HG03342 (cell line): ENCODE results near the gene PANX1.

Experiments
- ATAC-seq: cut with Tn5 transposase; IDR thresholded peaks from one replicate; pipeline ENCODE4 v1.9.1; 2021; ENCODE audit warnings: mild to moderate bottlenecking, moderate library complexity; ENCODE audit not compliant: unreplicated experiment

The PANX1 gene

DNA sequence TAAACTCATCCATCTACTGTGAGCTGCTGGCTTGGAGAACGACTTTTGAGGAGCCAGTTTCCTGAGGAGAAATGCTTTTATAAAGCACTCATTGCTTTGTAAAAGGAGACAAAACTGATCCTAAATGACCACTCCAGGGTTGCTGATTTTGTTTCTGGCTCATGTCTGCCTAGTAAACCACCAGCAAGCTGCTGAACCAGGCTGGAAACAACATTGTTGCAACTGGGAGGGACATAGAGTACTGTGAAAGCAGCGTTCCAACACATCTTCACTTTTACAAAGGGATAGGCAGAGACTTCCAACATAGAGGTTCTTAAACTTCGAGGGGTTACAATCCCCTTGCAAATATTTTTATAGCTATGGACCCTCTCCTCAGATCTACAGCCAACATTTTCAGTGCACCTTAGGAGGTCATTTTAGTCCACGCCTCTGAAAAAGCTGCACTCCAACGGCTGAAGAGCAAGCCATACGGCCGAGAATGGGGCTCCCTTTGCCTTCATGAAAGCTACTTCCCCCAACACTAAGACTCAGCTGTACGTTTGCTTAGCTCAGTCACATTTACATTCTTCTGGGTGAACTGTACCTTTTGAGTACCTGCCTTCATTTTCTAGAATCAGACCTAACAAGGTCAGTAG lies 54.7 kb downstream of the PANX1 start:
- no peak for ATAC-seq

DNA sequence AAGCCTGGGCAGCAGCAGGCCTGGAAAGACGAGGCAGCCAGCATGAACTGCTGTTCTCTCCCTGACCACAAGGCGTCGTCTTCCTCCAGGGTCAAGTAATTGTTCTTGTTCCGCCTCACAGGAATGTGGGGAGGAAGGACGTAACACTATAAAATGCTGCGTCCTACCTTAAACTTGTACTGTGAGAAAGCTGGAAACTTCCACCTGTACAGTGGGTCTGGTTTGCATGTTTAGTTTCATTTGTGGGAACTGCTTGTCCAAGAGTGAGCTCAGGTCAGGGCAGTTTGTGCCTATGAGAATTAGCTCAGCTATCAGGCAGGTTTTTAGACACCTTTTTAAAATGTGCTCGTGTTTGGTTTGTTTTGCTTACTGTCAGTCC lies 55.2 kb downstream of the PANX1 start:
- ATAC-seq = no peak

DNA sequence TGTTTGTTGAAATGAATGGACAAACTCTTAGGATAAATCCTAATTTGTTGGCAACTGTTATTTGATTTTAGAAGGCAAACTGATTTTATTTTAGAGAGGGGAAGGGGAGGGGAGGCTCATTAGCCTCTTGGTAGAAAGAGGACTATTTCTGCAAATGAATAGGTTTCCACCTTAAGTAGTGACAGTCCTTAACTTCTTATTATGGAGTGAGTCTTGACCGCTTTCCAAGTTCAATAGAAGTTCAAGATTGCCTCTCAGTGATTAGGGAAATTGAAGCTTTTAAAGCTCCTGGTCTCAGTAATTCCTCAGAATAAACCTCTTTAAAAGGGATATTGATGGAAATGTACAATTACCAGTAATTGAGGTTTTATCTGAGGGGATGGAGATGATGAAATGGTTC lies 55.7 kb downstream of the PANX1 start:
- ATAC-seq = no peak

DNA sequence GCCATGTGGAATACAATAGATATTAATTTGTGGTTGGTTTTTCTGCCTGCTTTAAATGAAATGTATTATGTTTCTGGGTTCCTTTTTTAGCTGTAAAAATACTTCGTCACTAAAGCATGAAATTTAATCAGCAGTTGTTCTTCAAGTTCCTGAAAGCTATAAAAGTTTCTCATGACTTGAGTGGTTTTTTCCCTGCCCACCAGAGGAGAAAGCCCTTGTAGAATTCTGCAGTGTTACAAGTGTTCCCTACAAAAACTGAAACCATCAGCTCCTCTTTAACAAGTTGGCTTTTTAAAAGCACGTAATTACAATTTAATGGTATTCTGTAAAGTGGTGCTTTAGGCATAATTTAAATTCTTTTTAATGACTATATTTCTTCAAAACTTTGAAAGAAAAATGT lies 56.2 kb downstream of the PANX1 start:
- no peak for ATAC-seq

DNA sequence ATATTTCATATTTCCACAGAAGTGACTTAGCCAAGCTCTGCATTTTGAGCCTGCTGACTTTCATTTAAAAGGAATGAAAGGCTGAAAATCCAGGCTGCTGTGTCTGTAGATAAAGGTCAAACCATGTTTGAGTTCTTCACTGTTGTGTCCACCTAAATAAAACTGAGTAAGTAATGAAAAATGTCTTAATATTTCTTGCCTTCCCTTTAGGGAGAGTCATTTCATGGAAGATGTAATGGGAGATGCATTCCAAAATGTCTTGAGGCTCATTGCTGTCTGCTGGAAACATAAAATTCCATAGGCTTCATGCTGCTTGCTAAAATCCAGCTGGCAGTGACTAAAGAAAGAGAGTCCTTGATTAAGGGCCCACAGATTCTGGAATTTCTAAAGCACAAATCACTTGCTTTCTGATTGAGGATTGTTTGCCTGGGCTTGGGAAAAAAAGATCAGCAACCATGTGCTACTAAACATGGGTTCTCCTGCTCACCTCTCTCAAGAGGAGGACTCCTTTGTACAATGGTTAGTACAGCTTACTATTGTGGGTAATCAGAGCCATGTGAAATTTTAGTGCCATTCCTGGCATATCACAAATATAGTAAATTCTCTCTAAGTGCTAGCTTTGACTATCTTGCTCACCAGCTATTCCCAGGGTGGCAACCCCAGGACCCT lies 56.9 kb downstream of the PANX1 start:
- ATAC-seq = no peak

DNA sequence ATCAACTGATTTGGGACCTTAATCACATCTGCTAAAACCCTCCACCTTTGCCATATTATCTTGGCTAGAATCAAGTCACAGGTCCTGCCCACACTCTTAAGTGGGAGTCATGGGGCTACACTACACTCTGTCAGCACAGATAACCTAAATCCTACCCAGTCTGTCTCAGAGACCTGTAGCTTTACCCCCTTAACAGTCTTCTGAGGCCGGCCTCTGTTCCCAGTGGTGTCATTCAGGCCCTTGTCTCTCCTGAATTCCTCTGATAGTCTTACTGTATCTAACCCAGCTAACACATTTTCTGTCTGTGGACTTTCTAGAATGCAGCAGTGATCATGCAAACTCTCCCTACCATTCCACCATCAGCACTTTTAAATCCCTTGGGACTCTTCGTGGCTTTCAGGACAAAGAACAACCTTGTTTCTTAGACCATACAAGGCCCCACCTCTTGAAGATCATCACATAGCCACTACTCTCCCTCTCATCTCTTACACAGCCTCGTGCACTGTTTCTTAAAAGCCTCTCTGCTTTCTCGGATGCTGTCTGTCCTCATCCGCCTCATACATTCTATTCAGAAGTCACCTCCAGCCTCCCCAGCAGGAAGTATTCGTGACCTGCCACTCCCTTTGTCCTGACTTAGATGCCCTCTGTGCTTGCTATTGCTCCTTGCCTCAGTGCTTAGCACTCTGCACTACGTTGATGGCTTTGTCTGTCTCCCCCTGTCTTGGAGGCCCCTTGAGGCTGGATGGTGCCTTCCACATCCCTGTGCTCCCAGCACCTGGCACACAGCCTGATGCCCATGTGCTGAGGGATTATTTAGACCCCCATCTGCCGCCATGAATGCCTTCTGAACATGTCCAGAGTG lies 57.9 kb downstream of the PANX1 start:
- no peak for ATAC-seq

DNA sequence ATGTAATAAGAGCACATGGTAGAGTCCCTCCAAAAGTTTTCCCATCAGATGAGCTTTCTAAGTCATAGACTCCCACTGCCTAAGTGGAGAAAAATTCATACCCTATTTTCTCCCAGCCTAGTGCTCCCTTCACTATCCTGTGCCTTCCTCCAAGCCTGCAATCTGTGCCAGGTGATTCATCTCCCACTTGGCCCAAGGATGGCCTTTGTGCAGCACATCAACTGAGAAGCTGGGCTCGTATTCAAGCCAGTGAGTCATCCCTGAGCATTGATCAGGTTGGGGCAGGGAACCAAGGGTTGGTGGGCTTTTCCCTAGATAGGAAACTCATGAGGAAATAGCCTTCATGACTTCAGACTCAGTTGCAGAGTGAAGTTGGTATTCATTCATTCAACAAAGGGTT lies 64.6 kb downstream of the PANX1 start:
- no peak for ATAC-seq

DNA sequence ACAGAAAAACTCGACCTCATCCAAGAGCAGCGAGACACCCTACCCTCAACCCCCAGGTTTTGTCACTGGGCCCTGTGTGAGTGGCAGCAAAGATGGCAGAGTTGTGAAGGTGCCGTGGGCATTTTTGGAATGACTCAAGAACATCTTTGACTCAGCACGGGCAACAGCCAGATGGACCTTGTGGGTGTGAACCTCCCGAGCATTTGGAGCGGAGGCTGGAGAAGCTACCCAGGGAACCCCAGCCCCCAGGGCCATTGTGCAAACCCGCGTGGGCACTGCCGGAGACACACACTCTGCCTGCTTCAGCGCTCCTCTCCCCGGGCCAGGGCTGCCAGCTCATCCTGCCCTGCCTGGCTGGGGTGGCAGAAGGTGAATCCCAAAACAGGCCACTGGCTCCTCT lies 66.1 kb downstream of the PANX1 start:
- no peak for ATAC-seq

DNA sequence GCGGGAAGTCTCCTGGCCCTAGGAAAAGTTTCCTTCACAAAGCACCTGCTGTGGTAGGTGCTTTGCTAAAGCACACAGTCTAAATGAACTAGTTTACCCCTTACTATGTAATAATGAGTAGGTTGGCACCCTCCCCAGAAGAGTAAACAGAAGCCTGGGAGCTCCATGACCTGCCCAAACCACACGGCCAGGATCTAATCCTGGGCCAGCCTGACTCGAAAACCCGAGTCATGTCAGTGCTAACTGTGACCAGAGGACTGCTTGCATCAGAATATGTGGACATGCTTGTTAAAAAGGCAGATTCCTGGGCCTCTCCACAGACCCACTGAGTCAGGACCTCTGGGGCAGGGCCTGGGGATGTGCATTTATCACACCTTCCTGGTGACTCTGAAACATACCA lies 67.7 kb downstream of the PANX1 start:
- no peak for ATAC-seq

DNA sequence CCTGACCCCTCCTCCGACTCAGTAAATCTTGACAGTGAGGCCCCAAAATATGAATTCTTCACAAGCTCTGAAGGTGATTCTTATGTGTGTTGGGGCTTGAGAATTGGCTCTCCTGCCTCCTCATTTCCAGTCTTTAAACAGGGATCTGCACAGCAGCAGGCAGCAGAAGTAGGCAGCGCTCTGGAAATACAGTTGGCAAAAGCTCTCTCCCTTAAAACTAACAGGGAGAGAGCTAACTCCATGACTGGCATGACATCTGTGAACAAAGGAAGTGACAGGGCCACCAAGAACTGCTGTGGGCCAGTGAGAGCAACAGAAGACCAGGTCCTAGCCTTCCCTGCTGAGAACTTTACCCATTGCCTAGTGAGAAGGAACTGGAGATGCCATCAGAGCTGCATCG lies 70.1 kb downstream of the PANX1 start:
- no peak for ATAC-seq

DNA sequence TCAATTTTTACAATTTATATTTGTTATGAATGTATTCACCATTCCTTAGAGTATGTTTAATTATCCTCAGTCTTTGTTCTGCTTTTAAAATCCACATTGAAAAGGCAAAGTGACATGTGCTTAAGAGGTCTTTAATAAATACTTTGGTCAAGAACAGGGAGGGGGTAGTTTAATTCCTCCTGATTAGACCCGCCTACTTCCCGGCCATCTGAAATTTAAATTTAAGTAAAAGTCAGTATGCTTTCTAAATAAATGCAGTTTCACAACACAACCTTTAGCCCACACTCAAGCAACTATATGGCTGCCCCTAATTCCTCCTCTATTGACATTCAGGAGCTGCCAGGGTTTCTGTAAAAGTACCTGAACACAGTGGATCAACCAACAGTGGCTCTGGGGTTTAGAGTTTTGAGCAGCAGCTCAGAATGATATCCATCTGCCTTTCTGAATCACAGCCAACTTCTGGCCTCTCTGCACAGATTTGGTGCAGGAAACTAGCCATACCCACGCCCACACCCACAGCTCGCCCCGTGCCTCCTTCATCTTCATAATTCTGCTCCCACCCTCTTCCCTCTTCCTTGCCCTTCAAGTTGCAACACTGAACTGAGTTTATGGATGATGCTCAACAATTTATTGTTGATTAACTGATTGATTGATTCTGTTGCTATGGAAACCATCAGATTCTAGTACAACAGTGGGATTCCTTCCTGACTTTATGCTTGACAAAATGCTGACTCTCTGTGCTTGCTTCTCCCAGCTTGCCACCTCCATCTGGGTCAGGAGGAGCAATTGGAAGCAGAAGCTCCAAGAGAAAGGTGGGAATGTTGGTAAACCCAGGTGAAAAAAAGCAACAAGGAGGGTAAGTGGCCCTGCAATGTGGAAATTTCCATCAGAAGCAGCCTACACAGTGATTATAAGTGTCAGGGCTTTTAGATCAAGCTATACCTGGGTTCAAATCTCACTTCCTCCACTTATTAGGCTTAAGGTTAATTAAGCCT lies 70.8 kb downstream of the PANX1 start:
- no peak for ATAC-seq

DNA sequence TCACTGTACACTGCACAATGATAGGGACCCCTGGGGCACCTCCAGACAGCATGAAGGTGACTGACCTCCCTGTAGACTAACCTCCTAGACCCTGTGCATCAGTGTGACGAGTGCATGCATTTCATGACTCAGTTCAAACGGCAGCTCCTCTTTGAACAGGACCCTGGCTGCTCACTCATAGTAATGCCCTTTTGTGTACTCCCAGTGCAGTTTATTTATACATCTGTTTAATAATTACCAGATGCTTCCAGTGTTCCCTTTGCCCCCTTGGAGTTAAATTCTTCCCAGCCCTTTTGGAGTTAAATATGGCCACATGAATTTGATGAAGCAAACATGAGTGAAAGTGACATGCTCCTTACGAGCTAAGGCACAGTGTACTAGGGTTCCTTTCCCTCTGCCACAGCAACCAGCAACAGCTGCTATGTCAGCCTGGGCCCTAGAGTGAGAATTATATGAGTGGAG lies 72.4 kb downstream of the PANX1 start:
- ATAC-seq = no peak

DNA sequence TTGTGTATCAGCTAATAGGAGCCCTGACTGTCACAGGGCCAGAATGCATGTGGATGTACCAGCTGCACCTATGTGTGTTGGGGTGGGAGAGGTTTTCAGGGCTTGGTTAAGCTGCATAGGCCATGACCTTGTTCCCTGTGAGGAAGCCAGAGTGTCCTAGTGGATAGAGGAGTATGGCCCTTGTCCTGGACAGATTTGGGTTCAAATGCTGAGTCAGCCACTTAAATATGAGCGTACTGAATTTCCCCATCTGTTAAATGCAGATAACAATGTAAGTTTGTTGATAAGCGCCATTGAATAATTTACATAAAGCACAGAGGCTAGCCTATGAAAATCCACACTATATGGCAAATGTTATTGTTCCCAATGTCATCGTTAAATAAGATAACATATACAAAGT lies 74.4 kb downstream of the PANX1 start:
- ATAC-seq = no peak

DNA sequence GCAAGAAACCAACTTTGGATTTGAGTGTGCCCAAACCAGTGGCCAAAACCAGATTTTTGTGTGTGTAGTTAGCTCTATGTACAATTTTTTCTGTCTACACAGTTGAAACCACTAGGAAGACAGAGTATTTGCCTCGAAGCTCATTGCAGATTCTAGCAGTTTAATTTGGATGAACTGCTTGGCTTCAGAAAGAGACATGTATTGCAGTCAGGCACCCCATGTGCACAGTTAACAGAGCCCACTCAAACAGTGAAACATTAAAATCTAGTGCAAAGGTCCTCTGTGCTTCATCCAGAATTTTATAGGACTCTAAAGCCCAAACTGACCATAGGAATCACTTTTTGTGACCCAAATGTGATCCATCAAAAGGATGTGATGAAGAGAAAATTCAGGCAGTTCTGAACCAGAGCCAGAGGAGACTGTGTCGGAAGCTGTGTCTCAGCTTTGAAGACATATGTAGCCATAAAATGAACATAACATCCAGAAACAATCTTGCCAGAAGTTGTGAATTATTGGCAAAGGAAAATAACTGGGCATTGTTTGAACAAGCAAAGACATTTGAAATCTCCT lies 82.7 kb downstream of the PANX1 start:
- ATAC-seq = no peak

DNA sequence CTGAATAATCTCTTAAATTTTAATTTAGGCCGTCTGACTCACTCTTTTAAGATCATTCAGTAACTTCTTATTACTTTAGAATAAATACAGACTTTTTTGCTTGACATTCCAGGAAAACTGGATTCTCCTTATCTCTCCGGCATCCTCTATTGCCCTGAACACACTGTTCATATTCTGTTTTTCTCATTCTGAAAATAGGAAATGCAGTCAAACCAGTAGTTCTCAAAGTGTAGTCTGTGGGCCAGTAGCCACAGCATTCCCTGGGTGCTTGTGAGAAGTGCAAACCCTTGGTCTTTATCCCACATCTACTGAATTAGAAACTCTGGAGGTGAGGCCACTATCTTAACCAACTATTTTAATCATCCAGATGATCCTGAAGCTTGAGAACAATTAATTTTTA lies 84.3 kb downstream of the PANX1 start:
- no peak for ATAC-seq

DNA sequence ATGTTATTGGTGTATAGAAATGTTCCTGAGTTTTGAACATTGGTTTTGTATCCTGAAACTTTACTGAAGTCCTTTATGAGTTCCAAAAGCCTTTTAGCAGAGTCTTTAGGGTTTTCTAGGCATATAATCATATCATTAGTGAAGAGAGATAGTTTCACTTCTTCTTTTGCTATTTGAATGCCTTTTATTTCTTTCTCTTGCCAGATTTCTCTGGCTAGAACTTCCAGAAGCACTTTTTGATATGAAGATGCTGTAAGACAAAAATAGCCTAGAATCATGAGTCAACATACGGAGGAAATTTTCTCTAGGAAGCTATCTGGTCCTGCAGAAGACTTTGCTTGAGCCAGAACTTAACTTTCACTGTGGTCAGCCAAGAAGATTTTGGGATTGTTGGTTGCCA lies 89.1 kb downstream of the PANX1 start:
- no peak for ATAC-seq

DNA sequence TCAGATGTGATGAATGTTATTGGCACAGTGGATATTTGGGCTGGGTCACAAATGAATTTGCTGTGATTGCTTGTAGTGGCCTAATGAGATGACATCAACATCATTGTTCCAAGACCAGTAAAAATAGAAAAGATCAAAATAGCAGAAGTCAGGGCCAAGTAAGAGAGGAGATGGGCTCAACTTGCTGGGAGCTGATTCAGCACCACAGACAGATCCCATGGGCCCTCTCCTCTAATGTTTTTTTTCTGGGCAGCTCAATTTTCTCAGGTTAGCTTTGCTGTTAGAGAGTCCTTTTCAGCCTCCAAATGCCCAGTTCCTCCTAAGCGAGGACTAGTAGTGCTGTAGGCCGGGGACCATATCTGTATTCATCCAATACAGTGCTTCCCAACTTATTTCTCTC lies 89.7 kb downstream of the PANX1 start:
- ATAC-seq = no peak

DNA sequence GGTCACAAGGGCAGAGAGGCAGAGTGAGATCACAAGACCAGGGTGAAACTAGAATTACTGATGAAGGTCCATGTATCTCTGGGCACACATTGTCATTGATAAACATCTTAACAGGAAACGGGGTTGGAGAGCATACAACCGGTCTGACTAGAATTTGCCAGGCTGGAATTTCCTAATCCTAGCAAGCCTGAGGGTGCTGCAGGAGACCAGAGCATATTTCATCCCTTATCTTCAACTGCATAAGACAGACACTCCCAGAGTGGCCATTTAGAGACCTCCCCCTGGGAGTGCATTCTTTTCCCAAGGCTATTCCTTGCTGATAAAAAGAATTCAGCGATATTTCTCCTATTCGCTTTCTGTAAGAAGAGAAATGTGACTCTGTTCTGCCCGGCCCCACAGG lies 91.1 kb downstream of the PANX1 start:
- ATAC-seq = no peak

DNA sequence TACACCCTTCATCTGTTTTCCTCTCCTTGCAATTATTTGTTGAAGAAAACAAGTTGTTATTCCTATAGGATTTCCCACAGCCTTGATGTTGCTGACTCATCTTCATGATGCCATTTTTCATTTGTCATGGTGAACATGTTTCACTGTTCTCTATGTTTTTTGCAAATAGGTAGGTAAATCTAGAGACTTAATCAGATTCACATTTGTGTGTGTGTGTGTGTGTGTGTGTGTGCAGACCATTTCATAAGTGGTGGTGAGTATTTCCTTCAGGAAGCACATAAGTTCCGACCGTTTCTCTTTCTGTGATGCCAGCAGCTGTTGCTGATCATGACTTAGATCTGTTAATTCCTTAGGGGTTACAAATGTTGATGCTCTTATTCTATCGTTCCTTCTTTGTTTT lies 95.4 kb downstream of the PANX1 start:
- ATAC-seq = no peak
